HAP-1 (cell line): ENCODE measurements around the gene SEPTIN2.
"Not testable (repeated sequence)": the region's sequence is repeated elsewhere in the genome, so short reads cannot be mapped to it uniquely, and the experiment has no call there.

Experiments
- DNase-seq, 2 experiments: peaks; one replicate each; pipeline ENCODE4 v3.0.0-alpha.2; 2016 to 2020; ENCODE audit warnings: low spot score in 2 of 2
- H3K27me3 ChIP-seq: fragments of 250-450 bp; sonication (Bioruptor Pico); 2 replicates; pipeline ENCODE4 v1.5.1; 2020; ENCODE audit warnings: low read depth, mild to moderate bottlenecking, moderate library complexity
- H3K36me3 ChIP-seq: fragments of 250-450 bp; sonication (Bioruptor Pico); replicated peaks from 2 replicates; pipeline ENCODE4 v1.5.1; 2020; ENCODE audit warnings: mild to moderate bottlenecking
- H3K4me1 ChIP-seq: fragments of 250-450 bp; sonication (Bioruptor Pico); 2 replicates; pipeline ENCODE4 v1.5.1; 2020; ENCODE audit warnings: mild to moderate bottlenecking
- H3K4me3 ChIP-seq: fragments of 250-450 bp; sonication (Bioruptor Pico); 2 replicates; pipeline ENCODE4 v1.5.1; 2020; ENCODE audit warnings: mild to moderate bottlenecking, moderate library complexity
- H3K9me3 ChIP-seq: fragments of 250-450 bp; sonication (Bioruptor Pico); 2 replicates; pipeline ENCODE4 v1.5.1; 2020; ENCODE audit warnings: mild to moderate bottlenecking, moderate library complexity
- in situ Hi-C: fragments of 300-500 bp; cut with MboI; formaldehyde crosslinking; loops from 3 replicates; pipeline ENCODE4 v1.14.3; 2020; ENCODE audit warnings: low sequenced_read_pairs, inconsistent platforms, mixed read lengths

The SEPTIN2 gene

DNA sequence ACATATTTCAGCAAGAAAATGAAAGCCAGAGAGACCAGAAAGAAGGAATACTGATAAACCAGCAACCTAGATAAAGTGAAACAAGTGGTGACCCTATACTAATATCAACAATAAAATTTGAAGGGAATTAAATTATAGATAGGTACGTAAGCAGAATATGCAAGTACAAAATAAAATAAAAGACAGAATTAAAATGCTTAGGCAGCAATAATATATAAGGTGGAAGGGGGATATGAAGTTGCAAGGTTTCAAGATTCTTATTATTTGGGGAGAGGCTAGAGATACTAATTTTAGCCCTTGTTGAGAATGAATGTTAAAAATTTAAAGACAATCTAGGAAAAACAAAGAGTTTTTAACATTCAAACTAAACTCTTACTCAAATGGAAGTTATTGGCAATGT is 39.8 kb upstream of the SEPTIN2 start:
- peaks cover 4% of the 10 kb centered on the region; the same call in 1 of the 2 replicates for H3K9me3 ChIP-seq
- no peaks in the 10 kb centered on the region for H3K27me3 ChIP-seq
- no peak for DNase-seq
- no peak overlapping the region for H3K4me3 ChIP-seq
- peaks cover 11% of the 10 kb centered on the region for H3K4me1 ChIP-seq
- H3K36me3 ChIP-seq = peaks cover 4% of the 10 kb centered on the region; the same call in 1 of the 2 replicates
- in situ Hi-C loops = no loop called here

DNA sequence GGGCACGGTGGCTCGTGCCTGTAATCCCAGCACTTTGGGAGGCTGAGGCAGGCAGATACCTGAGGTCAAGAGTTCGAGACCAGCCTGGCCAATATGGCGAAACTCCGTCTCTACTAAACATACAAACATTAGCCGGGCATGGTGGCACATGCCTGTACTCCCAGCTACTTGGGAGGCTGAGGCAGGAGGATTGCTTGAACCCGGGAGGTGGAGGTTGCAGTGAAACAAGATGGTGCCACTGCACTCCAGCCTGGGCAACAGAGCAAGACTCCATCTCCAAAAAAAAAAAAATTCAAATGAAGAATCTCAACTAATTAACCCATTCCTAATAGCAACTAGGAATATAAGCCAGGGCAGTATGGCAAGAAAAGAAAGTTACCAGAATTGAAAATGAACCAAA is 37.4 kb upstream of the SEPTIN2 start:
- H3K4me1 ChIP-seq, H3K9me3 ChIP-seq, H3K36me3 ChIP-seq, H3K4me3 ChIP-seq, DNase-seq, in situ Hi-C loops, H3K27me3 ChIP-seq: not testable (repeated sequence)

DNA sequence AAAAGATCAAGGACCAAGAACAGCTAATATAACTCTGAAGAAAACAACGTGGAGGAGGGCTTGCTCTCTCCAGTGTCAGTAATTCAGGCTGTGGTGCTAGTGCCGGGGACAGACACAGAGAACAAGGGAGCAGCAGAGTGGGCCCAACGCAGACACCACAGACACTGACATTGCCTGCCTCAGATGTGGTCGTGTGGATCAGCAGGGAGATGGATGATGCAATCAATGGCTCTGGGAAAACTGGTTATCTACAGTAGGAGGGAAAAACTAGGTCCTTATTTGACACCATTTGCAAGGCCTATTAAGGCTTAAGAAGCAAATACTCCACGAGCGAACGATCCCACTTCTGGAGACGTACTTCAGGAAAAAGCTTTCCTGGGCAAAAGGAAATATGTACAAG is 36.3 kb upstream of the SEPTIN2 start:
- no peak for DNase-seq
- Histone ChIP-seq H3K4me1 (no peaks in the 10 kb centered on the region; the same call in 1 of the 2 replicates), H3K9me3 (peaks cover 4% of the 10 kb centered on the region; the same call in 1 of the 2 replicates), H3K36me3 (peaks cover 5% of the 10 kb centered on the region; the same call in 1 of the 2 replicates), H3K27me3 (no peaks in the 10 kb centered on the region), H3K4me3 (no peak overlapping the region)
- in situ Hi-C loops = no loop called here

DNA sequence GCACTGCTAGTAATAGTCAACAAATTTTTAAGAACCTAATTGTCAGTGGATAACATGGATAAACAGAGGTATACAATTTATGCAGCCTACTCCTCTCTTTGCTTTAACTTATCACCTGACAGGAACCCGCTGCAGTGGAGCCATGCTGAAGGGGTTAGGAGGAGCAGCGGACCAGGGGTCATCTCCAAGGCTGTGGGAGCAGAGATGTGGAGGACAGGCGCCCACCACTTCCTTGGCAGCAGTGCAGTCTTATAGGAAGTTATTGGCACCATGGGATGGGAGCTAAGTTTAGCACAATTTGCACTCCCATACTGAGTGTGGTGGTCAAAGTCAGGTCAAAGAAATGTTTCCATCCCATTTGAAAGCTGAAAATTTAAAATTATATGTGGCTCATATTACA is 35.9 kb upstream of the SEPTIN2 start:
- Histone ChIP-seq H3K27me3 (no peaks in the 10 kb centered on the region), H3K4me1 (no peaks in the 10 kb centered on the region; the same call in 1 of the 2 replicates), H3K4me3 (no peak overlapping the region), H3K9me3 (peaks cover 4% of the 10 kb centered on the region; the same call in 1 of the 2 replicates), H3K36me3 (peaks cover 6% of the 10 kb centered on the region; the same call in 1 of the 2 replicates)
- in situ Hi-C loops = no loop called here
- DNase-seq = no peak

DNA sequence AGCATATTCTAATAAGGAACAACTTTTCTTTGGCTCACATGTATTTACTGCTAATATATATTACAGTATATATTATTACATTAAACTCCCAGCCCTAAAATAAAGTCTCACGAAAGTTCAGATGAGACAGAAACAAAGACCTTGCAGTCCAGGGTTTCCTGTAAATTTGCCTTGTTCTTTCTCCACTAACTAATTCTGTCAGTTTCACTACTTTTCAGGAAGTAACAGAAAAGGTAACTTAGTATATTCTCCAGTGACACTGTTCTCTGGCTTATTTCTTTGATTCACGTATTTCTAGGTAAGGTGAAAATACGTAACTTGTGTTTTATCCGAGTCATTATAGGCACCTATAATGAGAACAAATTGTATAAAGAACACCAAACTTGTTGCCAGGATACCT is 35.4 kb upstream of the SEPTIN2 start:
- no peak for DNase-seq
- peaks cover 7% of the 10 kb centered on the region; the same call in 1 of the 2 replicates for H3K36me3 ChIP-seq
- no peaks in the 10 kb centered on the region for H3K27me3 ChIP-seq
- H3K9me3 ChIP-seq = peaks cover 4% of the 10 kb centered on the region; the same call in 1 of the 2 replicates
- in situ Hi-C loops = no loop called here
- H3K4me1 ChIP-seq = peaks cover 3% of the 10 kb centered on the region
- no peak overlapping the region for H3K4me3 ChIP-seq

DNA sequence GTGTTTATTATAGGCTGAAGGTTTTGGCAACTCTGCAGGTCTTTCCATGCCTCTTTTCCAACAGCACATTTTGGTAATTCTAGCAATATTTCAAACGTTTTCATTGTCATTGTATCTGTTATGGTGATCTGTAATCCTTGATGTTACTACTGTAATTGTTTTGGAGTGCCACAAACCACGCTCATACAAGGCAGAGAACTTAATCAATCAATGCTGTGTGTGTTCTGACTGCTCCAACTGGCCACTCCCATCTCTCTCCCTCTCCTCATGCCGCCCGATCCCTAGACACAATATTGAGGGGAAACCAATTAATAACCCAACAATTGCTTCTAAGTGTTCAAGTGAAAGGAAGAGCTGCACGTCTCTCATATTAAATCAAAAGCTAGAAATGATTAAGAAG is 33.2 kb upstream of the SEPTIN2 start:
- peaks cover 13% of the 10 kb centered on the region for H3K4me1 ChIP-seq
- DNase-seq = no peak
- no peak overlapping the region for H3K4me3 ChIP-seq
- no peaks in the 10 kb centered on the region for H3K27me3 ChIP-seq
- no peaks in the 10 kb centered on the region for H3K9me3 ChIP-seq
- H3K36me3 ChIP-seq = peaks cover 6% of the 10 kb centered on the region; the same call in 1 of the 2 replicates
- in situ Hi-C loops = no loop called here

DNA sequence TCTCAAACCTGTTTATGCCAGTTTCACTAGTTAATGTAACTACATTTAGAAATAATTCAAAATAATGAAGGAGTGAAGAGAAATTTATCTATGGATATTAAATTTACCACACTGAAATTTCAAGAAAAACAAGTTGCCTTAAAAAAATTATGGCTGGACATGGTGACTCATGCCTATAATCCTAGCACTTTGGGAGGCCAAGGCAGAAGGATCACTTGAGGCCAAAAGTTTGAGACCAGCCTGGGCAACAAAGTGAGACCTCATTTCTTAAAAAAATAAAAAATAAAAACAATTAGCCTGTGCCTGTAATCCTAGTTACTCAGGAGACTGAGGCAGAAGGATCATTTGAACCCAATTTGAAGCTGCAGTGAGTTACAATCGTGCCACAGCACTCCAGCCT is 30.1 kb upstream of the SEPTIN2 start:
- H3K36me3 ChIP-seq = peaks cover 8% of the 10 kb centered on the region; the same call in 1 of the 2 replicates
- H3K9me3 ChIP-seq = no peaks in the 10 kb centered on the region
- no peak overlapping the region for H3K4me3 ChIP-seq
- DNase-seq = no peak
- H3K4me1 ChIP-seq = peaks cover 13% of the 10 kb centered on the region
- H3K27me3 ChIP-seq = no peaks in the 10 kb centered on the region
- in situ Hi-C loops = no loop called here

DNA sequence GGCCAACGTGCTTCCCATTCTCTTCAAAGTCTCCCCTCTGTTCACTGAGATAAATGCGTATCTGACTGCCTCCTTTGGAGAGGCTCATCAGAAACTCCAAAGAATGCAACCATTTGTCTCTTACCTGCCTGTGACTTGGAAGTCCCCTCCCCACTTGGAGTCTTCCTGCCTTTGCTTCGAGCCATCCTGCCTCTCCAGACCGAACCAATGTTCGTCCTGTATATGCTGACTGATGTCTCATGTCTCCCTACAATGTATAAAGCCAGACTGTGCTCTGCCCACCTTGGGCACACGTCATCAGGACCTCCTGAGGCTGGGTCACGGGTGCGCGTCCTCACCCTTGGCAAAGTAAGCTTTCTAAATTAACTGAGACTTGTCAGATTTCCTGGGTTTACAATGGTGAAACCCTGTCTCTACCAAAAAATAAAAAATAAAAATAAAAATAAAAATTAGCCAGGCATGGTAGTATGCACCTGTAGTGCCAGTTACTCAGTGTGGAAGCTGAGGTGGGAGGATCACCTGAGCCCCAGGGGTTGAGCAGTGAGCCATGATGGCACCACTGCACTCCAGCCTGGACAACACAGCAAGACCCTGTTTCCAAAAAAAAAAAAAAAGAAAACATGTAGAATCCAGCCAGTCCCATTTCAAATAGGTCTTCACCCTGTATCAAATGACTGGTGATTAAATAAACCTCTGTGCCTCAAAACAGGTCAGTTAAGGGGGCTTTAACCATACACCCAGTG is 29.2 kb upstream of the SEPTIN2 start:
- in situ Hi-C loops = no loop called here

DNA sequence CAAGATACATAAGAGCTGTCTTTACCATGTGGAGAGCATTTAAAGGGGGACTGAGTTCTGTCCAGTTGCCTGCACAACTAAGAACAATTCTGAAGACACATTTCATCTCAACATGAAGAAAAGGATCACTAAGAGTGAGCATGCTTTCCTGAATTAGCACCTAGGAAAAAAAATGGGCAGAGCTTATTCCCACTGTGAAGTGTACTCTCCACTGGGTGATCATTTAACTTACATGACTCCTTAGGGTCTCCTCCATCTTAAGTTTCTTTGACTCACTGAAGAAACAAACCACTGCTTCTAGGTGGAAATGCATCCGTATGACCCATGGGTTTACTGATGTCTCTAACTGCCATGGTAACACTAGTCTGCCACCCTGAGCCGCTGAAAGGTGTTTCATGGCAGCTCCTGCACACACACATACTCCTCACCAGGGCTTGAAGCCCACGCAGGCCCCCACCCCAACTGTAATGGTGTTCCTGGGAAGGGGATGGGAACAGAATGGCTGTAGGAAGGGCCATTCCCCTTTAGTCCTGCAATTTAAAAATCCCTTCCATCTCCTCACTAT is 27.3 kb upstream of the SEPTIN2 start:
- Histone ChIP-seq H3K36me3 (peaks cover 8% of the 10 kb centered on the region; the same call in 1 of the 2 replicates), H3K4me3 (no peak overlapping the region), H3K27me3 (no peaks in the 10 kb centered on the region), H3K4me1 (peaks cover 13% of the 10 kb centered on the region), H3K9me3 (no peaks in the 10 kb centered on the region)
- DNase-seq = no peak
- in situ Hi-C loops = no loop called here

More for the DNA sequence above, 29.2 kb upstream of the SEPTIN2 start:
- no peaks in the 10 kb centered on the region for H3K27me3 ChIP-seq
- DNase-seq = no peak
- peaks cover 8% of the 10 kb centered on the region; the same call in 1 of the 2 replicates for H3K36me3 ChIP-seq
- H3K4me1 ChIP-seq = peaks cover 13% of the 10 kb centered on the region
- no peak overlapping the region for H3K4me3 ChIP-seq
- no peaks in the 10 kb centered on the region for H3K9me3 ChIP-seq

DNA sequence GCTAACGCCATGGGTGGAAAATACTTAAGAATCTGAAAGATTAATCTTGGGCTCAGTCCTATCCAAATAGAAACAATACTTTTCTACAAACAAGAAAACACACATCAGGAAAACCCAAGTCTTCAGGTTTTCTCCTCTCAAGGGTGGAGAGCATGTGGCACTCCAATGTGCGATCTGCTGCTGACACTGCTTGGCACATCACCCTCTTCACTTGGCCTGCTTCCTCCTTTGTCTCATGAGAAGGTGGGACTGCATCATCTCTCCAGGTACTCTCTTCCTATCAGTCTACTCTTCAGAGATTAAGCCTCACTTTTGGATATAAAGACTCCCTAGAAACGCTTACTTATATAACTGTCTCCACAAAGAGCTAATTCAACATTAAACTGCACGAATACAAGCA is 26.7 kb upstream of the SEPTIN2 start:
- in situ Hi-C loops = no loop called here
- DNase-seq = no peak
- H3K4me1 ChIP-seq = peaks cover 13% of the 10 kb centered on the region
- H3K4me3 ChIP-seq = no peak overlapping the region
- peaks cover 8% of the 10 kb centered on the region; the same call in 1 of the 2 replicates for H3K36me3 ChIP-seq
- no peaks in the 10 kb centered on the region for H3K9me3 ChIP-seq
- H3K27me3 ChIP-seq = no peaks in the 10 kb centered on the region

DNA sequence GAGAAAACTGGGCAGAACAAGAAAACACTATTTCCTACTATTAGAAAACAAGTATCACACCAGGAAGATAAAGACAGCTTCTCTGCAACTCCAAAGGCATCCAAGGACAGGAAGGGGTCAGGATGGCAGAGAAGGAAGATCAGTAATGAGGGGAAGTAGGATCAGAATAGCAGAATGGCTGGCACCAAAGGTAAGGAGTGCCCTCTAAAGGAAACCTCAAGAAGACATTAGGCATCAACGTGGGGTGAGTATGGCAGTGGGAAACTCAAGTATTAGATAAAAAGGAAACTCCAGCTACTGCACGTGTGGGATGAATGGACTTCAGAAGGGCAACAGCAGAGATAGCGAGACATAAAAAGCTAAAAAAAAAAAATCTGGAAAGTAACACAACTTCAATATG is 26.1 kb upstream of the SEPTIN2 start:
- Histone ChIP-seq H3K9me3 (no peaks in the 10 kb centered on the region), H3K4me1 (peaks cover 13% of the 10 kb centered on the region), H3K36me3 (peaks cover 6% of the 10 kb centered on the region; the same call in 1 of the 2 replicates), H3K27me3 (no peaks in the 10 kb centered on the region), H3K4me3 (no peak overlapping the region)
- in situ Hi-C loops = no loop called here
- no peak for DNase-seq

DNA sequence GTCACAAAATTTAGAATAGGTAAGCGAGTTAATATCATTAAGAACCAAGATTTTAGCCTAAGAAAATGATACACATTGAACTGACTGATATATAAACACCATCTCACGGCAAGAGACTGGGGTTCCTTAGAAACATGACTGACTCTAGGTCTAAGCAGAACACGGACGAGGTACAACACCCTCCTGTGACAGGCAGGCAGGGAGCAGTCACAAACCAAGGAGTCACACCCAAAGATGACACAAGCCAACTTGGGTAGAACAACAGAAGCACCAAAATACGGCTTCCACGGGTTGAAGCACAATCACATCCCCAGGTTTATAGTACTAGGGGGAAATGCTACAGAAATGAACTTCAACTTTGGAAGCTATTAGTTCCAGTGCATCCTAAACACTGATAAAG is 24.6 kb upstream of the SEPTIN2 start:
- H3K4me1 ChIP-seq = peaks cover 2% of the 10 kb centered on the region
- no peaks in the 10 kb centered on the region for H3K27me3 ChIP-seq
- H3K4me3 ChIP-seq = no peak overlapping the region
- DNase-seq = no peak
- H3K36me3 ChIP-seq = peaks cover 5% of the 10 kb centered on the region
- in situ Hi-C loops = no loop called here
- no peaks in the 10 kb centered on the region for H3K9me3 ChIP-seq

DNA sequence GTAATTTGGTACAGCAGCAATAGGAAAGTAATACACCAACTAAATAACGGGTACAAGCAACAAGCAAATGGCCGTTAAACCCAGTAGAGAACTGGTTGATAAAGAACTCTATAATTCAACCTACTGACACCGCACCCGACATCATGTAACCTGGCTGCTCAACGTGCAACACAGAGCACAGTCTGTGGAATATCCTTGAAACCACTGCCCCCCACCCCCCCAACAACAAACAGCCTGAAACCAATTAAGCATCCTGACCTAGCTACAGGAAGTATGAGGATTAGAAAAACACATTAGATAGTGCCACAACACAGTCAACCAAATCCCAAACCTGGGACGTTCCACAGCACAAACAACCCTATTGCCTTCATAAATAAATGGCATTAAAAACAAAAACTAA is 23.7 kb upstream of the SEPTIN2 start:
- in situ Hi-C loops = no loop called here
- no peaks in the 10 kb centered on the region for H3K9me3 ChIP-seq
- no peak overlapping the region for H3K4me3 ChIP-seq
- H3K27me3 ChIP-seq = no peaks in the 10 kb centered on the region
- H3K4me1 ChIP-seq = no peaks in the 10 kb centered on the region
- H3K36me3 ChIP-seq = peaks cover 7% of the 10 kb centered on the region
- DNase-seq = no peak

DNA sequence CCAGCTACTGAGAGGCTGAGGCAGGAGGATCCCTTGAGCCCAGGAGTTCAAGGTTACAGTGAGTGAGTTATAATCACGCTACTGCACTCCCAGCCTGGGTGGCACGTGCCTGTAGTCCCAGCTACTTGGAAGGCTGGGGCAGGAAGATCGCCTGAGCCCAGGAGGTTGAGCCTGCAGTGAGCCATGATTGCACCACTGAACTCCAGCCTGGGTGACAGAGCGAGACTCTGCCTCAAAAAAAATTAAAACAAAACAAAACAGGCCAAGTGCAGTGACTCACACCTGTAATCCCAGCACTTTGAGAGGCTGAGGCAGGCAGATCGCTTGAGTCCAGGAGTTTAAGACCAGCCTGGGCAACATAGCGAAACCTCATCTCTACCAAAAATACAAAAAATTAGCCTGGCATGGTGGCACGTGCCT is 22.3 kb upstream of the SEPTIN2 start:
- H3K36me3 ChIP-seq, H3K4me3 ChIP-seq, H3K27me3 ChIP-seq, in situ Hi-C loops, H3K4me1 ChIP-seq, DNase-seq, H3K9me3 ChIP-seq: not testable (repeated sequence)
